ENCODE results near the gene CDKN1B.

The CDKN1B gene

DNA sequence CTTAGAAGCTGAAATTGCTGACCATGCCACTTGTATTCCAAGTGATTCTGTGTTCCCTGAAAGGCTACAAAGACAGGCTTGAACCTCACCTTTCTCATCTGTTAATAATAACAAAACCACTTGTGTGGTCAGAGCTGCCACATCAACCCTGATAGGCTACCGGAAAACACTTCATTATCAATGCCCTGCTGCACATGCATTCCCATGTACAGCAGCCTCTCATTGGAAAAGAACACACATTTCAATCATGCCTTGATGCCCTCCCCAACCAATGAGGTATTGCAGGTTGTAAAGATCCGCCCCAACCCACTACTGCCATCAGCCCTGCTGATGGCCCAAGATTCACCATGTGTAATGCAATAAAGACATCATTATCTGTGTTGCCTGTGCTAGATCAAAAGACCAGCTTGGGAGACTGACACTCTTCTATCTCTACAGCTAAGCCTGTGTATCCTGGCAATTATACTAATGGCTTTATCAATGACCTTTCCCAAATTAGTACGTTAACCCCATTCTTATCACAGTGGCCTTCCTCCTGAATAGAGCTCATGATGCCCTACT lies 24.0 kb upstream of the CDKN1B start:
- H3K4me3 ChIP-seq (ENCODE audit: low read depth, low read length) = no peak overlapping the region
- TF ChIP-seq, protein P1, sequence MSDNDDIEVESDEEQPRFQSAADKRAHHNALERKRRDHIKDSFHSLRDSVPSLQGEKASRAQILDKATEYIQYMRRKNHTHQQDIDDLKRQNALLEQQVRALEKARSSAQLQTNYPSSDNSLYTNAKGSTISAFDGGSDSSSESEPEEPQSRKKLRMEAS (IDR thresholded peaks at IDR 0.05; ENCODE audit: low read depth, low read length) = no peak
- TF ChIP-seq POLR2A (IDR thresholded peaks at IDR 0.05; ENCODE audit: extremely low read depth, insufficient read length) (no peak), MYC (IDR thresholded peaks at IDR 0.05; ENCODE audit: low read depth, low read length) (no peak)
- TF ChIP-seq, protein P2, sequence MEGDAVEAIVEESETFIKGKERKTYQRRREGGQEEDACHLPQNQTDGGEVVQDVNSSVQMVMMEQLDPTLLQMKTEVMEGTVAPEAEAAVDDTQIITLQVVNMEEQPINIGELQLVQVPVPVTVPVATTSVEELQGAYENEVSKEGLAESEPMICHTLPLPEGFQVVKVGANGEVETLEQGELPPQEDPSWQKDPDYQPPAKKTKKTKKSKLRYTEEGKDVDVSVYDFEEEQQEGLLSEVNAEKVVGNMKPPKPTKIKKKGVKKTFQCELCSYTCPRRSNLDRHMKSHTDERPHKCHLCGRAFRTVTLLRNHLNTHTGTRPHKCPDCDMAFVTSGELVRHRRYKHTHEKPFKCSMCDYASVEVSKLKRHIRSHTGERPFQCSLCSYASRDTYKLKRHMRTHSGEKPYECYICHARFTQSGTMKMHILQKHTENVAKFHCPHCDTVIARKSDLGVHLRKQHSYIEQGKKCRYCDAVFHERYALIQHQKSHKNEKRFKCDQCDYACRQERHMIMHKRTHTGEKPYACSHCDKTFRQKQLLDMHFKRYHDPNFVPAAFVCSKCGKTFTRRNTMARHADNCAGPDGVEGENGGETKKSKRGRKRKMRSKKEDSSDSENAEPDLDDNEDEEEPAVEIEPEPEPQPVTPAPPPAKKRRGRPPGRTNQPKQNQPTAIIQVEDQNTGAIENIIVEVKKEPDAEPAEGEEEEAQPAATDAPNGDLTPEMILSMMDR (IDR thresholded peaks at IDR 0.05; ENCODE audit: low read depth, low read length) = no peak
- no peak for DNase-seq (ENCODE audit: low read depth)

DNA sequence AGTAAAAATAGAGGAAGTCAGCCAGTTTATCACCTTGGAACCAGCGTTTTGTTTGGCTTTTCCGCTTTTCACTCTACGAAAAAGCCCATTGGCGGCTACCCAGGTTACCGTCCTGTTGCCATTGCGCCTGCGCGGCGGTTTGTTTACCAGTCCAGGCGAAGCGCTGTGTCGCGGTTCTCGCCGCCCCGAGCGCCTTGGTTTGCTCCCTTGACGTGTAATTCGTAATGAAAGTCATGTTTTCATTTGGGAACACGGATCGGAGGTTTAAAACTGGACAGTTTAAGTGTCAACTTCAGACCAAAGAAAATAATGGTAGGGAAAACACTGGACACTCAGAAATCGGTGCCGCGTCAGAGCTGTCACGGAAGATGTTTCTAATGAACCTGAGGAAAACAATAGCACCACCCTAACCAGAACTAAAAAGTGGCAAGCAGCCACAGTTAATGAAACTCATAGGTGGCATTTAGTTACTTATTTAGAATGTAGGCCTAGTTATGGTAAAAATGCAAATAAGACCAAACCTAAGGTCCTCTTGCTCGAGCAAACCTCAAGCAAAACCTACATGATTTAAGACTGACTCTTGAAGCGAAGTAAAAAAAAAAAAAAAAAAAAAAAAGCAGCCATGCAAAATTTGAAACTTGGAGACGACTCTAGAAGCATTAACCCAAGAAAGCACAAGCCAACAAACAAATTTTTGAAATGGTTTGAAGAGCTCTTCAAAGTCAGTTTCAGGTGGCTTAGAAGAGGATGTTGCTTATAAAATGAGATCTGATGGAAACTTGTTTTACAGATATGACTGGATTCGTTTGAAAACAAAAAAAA lies 20.4 kb upstream of the CDKN1B start:
- TF ChIP-seq, protein P2 (IDR thresholded peaks at IDR 0.05; ENCODE audit: low read depth, low read length) = no peak
- TF ChIP-seq MYC (IDR thresholded peaks at IDR 0.05; ENCODE audit: low read depth, low read length) = no peak
- TF ChIP-seq, protein P1 (IDR thresholded peaks at IDR 0.05; ENCODE audit: low read depth, low read length) = 0 out of 2 replicates have a peak, but pooled peaks have one; percentile 23
- peak; percentile 35 for TF ChIP-seq POLR2A (IDR thresholded peaks at IDR 0.05; ENCODE audit: extremely low read depth, insufficient read length)
- peak overlapping the region; percentile 79 for H3K4me3 ChIP-seq (ENCODE audit: low read depth, low read length)
- peak; percentile 88 for DNase-seq (ENCODE audit: low read depth)

DNA sequence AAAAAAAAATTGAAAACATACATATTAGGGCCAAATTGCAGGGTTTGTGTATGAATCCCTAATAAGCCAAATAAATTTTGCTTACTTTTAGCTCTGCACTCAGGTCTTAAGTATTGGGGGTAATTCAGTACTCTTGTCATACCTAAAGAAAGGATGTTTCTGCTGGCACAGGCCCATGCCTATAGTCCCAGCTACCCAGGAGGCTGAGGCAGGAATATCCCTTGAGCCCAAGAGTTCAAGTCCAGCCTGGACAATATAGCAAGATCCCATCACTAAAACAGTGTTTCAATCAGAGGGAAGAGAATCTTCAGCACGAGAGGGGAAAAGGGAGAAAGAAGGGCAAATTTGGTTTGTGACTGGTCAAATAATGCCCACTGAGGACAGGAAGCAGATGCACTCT lies 17.8 kb upstream of the CDKN1B start:
- TF ChIP-seq POLR2A (IDR thresholded peaks at IDR 0.05; ENCODE audit: extremely low read depth, insufficient read length) = no peak
- TF ChIP-seq, protein P1 (IDR thresholded peaks at IDR 0.05; ENCODE audit: low read depth, low read length) = no peak
- TF ChIP-seq, protein P2 (IDR thresholded peaks at IDR 0.05; ENCODE audit: low read depth, low read length) = no peak
- TF ChIP-seq MYC (IDR thresholded peaks at IDR 0.05; ENCODE audit: low read depth, low read length) = no peak
- no peak overlapping the region for H3K4me3 ChIP-seq (ENCODE audit: low read depth, low read length)
- no peak for DNase-seq (ENCODE audit: low read depth)

DNA sequence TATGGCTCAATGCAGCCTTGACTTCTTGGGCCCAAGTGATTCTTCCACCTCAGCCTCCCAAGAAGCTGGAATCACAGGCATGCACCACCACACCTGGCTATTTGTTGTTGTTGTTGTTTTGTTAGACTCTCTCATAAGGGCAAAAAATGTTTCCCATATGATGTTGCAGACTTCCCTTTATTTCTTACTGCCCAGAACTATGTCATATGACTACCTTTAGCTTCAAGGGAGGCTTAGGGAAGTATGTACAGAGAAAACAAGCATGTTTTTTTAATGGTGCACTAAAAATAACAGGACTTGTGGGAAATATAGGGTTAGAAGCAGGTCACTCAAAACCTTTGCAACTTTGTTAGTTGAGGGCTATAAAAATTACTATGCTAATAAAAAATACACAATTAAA lies 16.9 kb upstream of the CDKN1B start:
- TF ChIP-seq, protein P2 (IDR thresholded peaks at IDR 0.05; ENCODE audit: low read depth, low read length) = no peak
- TF ChIP-seq, protein P1 (IDR thresholded peaks at IDR 0.05; ENCODE audit: low read depth, low read length) = no peak
- TF ChIP-seq MYC (IDR thresholded peaks at IDR 0.05; ENCODE audit: low read depth, low read length) (no peak), POLR2A (IDR thresholded peaks at IDR 0.05; ENCODE audit: extremely low read depth, insufficient read length) (no peak)
- no peak overlapping the region for H3K4me3 ChIP-seq (ENCODE audit: low read depth, low read length)
- no peak for DNase-seq (ENCODE audit: low read depth)

DNA sequence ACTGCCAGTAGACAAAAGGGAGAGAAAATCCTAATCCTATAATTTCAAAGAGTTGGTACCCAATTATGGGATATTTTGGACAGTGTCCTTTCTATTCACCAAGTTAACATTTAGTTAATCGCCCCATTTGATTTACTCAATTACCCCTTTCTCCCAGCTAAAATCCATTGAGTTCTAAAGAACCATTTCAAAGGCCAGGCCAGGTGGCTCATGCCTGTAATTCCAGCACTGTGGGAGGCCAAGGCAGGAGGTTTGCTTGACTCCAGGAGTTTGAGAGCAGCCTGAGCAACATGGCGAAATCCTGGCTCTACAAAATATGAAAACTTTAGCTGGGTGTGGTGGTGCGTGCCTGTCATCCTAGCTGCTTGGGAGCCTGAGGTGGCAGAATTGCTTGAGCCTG lies 15.7 kb upstream of the CDKN1B start:
- H3K4me3 ChIP-seq (ENCODE audit: low read depth, low read length) = no peak overlapping the region
- DNase-seq (ENCODE audit: low read depth) = no peak
- TF ChIP-seq MYC (IDR thresholded peaks at IDR 0.05; ENCODE audit: low read depth, low read length) (no peak), POLR2A (IDR thresholded peaks at IDR 0.05; ENCODE audit: extremely low read depth, insufficient read length) (no peak)
- TF ChIP-seq, protein P2 (IDR thresholded peaks at IDR 0.05; ENCODE audit: low read depth, low read length) = no peak
- TF ChIP-seq, protein P1 (IDR thresholded peaks at IDR 0.05; ENCODE audit: low read depth, low read length) = no peak
